ENCODE data around the gene FCGBP.
A peak's percentile ranks its signal among the peaks of the same experiment; 100 is the strongest.

The FCGBP gene

GRCh38 chr19:39946532-39946931, 12.1 kb upstream of the FCGBP start:
- DNase-seq (ENCODE audit: low spot score), result no peak

DNA sequence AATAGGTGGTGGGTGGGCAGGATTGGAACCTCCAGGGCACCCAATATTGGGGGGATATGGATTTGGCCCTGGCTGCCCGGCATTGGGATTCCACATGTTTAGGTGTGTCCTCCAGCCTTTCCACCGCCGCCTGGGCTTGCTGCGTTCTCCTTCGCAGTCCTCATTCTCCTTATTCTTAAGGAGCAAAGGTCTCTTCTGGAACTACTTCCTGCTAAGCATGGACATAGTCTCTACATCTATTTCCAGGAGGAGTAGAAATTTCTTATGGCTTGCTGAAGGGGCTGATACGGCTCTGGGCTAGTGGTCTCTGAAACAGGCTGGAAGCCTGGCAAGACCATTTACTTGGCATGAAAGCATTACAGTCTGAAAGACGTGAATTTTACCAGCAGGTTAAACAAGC, 9.2 kb upstream of the FCGBP start:
- no peak for DNase-seq (ENCODE audit: low spot score)

DNA sequence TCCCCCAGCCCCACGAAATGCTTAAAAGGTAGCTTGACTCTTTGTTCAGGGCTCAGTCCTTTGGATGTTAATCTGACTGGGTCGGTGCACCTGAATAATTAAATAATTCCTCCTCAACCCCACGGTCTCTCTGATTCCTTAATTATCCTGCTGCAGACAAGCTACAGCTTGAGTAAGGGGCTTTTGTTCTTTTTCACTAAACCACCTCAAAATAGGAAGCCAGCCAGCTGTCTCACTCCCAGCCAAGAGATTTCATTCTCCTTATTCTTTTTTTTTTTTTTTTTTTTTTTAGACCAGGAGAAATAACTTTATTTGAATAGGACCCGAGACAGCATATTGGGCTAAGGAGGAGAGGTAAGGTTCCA, 7.9 kb upstream of the FCGBP start:
- no peak for DNase-seq (ENCODE audit: low spot score)

DNA sequence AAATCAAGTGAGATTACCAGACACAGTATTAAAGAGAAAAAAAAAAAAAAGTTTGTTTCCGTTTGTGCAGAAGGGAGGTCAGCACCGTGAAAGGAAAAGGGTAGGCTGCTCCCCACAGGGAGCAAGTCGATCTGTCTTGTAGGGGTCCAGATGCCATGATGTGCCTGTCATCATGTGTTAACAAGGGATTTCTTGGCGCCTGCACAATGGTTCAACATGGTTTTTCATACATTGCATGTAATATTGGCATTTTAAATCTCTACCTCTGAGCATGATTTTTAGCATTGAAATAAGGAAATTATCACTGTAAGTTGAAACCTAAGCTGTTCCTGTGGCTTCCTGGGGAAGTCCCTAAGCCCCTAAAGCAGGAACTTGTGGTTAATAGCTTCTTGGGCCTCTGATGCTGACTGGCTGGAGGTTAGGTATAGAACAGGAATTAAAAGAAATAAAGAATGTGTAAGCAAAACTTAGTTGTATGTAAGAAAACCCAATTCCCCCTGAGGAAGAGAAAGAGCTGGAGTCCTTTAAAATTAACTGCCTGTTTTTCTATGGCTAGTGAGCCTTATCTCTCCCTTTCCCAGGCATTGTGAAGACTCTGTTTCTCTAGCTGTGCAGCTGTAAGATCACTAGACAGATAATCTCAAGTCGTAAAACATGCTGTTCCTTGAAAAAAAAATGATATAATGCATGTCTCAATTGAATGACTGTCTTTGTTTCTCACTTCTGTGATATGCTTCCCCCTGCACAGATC, 7.4 kb upstream of the FCGBP start:
- peak; percentile 77 for DNase-seq (ENCODE audit: low spot score)

DNA sequence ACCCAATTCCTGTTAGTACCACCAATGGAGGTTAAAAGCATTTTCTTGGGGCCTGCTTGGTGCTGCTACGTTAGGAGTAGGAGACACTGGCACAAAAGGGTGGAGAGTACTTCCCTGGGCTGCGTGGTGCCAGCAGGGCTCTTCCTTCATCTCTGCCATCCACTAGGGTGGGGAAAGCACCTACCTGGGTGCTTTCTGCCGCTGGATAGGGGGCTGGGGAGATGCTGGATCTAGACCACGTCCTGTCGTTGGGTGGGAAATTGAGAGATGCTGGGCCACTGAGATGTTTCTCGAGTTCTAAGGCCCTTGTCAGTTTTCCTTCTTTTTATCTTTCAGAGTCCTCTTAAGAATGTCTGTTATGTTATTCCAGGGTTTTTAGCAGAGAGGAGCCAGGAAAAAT, 6.7 kb upstream of the FCGBP start:
- DNase-seq (ENCODE audit: low spot score), result no peak

GRCh38 chr19:39940221-39940833, 5.9 kb upstream of the FCGBP start:
- DNase-seq (ENCODE audit: low spot score), result no peak

GRCh38 chr19:39939556-39939955, 5.1 kb upstream of the FCGBP start:
- no peak for DNase-seq (ENCODE audit: low spot score)

DNA sequence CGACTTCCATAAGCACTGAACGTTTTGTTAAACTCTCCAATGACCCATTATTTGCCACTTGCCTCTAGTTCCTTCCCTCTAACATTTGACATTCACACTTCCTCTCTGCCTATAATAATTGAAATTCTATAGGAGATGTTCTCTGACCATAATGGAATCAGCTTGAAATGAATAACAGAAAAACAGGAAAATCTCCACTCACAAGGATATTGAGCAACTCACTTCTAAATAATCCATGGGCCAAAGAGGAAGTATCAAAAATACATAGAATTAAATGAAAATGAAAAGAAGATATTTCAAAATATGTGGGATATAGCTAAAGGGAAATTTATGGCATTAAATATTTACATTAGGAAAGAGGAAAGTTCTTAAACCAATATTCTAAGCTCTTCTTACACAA, 3.4 kb upstream of the FCGBP start:
- no peak for DNase-seq (ENCODE audit: low spot score)

DNA sequence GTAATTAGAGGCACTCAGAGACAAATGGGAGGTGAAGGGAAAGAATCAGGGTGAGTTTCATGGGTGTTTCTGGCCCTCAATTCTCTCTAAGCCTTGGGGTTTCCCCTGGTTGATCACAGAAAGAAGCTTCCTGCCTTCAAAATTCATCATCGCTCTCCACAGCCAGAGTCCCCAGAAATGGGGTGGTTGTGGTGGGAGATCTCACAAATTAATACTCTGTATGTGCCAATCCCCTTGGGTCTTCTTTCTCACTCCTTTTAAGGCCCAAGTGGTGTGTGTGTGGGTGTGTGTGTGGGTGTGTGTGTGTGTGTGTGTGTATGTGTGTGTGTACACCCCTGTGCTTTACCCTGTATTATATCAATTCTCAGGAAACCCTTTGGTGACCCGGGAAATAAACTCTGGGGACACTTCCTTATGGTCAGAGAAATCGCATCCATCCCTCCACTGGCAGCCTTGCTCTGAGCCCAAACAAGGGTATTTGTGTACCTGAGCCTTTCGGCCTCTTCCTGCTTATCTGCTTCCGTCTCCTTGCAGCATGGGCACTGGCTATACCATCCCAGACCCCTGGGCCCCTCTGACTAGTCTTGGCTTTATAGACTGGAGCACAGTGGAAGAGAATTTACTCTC, 2.8 kb upstream of the FCGBP start:
- DNase-seq (ENCODE audit: low spot score), result peak; percentile 75

DNA sequence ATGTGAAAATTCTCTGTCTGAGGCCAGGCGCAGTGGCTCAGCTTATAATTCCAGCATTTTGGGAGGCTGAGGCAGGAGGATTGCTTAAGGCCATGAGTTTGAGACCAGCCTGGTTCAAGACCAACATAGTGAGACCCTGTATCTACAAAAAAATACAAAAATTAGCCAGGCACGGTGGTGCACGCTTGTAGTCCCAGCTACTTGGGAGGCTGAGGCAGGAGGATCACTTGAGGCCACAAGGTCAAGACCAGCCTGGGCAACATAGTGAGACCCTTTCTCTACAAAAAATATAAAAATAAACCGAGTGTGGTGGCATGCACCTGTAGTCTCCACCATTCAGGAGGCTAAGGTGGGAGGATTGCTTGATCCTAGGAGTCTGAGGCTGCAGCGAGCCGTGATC, 2.2 kb upstream of the FCGBP start:
- no peak for DNase-seq (ENCODE audit: low spot score)

- no peak for DNase-seq (ENCODE audit: low spot score)
Observed at GRCh38 chr19:39936020-39936419, 1.6 kb upstream of the FCGBP start.

DNA sequence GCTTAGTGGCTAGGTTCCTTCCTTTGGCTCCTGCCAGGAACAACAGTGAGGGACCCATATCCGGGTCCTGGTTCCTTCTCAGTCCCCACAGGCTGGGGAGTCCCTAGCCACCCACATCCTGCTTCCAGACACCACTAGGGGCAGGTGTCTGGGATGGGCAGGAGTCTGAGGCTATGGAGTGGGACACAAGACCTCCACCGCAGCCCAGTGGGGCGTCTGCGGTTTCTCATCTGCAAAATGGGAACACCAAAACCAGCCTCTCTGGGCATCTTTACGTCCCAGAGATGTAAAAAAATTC, 879 bp upstream of the FCGBP start:
- no peak for DNase-seq (ENCODE audit: low spot score)

GRCh38 chr19:39929750-39930149, 4.7 kb downstream of the FCGBP start:
- DNase-seq (ENCODE audit: low spot score), result no peak

DNA sequence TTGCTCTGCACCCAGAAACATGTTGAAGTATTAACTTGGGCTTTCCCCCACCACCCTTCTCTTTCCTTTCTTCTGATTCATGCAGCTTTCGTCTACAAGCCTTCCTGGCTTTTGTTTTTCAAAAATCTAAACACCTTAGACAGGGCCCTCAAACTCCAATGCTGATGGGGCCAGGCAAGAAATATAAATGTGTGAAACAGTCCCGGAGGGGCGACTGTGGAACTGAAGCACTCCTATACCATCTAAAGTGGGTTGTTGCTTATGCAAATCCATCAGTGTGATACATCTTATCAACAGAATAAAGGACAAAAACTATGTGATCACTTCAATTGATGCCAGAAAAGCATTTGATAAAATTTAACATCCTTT, 6.1 kb downstream of the FCGBP start:
- DNase-seq (ENCODE audit: low spot score), result no peak

DNA sequence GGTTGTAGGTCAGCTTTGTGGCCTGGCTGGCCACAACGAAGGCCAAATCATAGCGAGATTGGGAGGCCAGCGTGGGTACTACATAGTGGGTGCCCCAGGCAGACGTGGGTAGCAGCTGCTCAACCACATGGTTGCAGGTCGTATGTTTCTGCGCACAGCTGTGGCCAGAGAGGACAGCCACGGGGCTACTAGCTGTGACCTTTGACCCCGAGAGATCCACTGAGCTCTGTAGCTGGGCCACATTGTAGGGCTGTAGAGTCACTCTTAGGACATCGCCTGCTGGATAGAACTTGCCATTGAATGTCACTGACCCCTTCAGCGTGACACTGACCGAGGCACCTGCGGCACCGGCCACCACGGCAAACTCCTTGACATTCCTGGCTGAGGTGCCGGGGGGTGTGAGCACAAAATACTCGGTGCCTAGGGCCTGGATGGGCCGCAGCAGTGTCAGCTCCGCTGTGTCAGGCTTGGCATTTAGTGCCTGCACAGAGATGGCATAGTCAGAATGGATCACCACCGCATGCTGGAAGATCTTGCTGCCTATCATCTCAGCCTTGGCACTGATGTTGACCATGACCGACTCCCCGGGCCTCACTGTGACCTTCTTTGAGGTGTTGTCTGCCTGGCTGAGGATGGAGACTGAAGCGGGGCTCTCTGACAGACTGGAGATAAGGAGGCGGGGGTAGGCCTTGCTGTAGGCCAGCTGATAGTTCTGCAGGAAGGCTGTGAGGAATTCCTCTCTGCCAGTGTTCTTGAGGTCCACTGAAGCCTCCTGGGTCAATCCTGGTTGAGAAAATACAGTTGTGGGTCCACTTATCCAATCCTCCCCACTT, 6.7 kb downstream of the FCGBP start:
- DNase-seq (ENCODE audit: low spot score), result no peak

GRCh38 chr19:39927076-39927475, 7.4 kb downstream of the FCGBP start:
- DNase-seq (ENCODE audit: low spot score), result no peak

DNA sequence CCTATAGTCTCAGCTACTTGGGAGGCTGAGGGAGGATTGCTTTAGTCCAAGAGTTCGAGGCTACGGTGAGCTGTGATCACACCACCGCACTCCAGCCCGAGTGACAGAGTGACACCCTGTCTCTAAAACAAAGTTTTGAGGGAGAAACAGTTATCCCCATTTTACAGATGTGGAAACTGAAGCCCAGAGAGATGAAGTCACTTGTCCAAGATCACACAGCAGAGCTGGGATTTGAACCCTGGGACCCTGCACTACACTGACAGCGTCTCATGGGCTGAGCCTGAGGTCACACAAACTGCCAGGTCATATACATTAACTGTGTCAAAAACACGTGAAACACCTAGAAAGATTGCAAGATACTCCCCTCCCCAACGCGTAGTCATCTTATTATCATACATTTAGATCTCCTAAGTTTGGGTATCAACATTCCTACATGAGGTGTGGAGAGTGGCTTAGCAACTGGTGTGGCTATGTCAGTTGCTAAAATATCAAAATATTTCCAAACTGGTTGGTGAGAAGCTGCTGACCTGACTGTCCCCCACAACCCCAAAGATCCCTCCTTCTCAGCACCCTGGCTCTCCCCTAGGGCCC, 8.2 kb downstream of the FCGBP start:
- DNase-seq (ENCODE audit: low spot score), result no peak

DNA sequence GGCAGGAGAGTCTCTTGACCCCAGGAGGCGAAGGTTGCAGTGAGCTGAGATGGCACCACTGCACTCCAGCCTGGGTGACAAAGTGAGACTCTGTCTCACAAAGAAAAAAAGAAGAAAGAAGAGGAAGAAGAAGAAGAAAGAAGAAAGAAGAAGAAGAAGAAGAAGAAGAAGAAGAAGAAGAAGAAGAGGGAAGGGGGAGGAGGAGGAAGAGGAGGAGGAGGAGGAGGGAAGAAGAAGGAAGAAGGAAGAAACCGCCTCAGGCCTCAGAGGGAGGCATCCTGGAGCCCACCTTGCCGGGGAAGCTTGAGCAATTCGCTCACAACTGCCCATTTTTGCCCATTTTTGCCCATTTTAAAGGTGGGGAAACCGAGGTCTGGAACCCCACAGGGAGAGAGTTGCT, 9.5 kb downstream of the FCGBP start:
- DNase-seq (ENCODE audit: low spot score), result no peak

DNA sequence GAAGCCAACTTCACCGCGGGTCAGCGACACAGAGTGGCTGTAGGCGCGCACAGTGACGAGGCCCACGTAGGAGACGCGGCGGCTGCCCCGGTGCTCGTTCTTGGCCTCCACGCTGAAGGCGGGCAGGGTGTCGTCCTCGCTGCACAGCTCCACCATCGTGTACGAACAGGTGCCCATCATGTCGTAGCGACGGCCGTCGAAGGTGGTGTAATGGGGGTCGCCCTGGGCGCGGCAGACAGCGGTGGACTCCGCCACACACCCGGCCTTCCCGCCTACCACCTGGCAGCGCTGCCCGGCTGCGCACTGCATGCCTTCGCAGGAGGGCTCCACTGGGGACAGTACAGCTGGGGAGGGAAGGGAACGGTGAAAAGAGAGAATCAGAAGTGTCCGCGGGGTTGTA, 10.0 kb downstream of the FCGBP start:
- no peak for DNase-seq (ENCODE audit: low spot score)

DNA sequence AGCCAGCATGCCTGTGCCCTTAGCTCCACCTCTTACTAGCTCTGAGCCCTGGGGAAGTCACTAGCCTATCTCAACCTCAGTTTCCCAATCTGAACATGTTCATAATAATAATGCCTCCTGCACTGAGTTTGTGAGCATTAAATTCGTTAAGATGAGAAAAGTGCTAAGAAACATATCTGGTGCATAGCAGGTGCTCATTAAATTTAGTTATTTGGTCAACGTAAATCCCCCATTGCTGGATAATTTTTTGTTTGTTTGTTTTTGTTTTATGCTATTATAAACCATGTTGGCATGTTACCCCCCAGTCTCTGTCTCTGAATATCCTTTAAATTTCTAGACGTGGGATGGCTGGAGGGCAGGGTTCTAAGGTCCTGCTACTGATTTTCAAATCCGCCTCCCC, 10.6 kb downstream of the FCGBP start:
- DNase-seq (ENCODE audit: low spot score), result no peak

DNA sequence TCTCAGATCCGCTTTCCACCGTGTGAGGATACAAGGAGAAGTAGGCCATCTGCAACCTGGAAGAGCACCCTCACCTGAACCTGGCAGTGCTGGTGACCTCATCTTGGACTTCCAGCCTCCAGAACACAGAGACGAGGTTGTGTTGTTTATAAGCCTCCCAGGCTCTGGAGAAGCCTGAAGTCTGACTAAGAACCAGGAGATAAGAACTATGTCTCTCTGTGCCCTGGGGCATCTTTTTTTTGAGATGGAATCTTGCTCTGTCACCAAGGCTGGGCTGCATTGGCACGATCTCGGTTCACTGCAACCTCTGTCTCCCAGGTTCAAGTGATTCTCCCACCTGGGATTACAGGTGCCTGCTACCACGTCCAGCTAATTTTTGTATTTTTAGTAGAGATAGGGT, 14.5 kb downstream of the FCGBP start:
- no peak for DNase-seq (ENCODE audit: low spot score)

- DNase-seq (ENCODE audit: low spot score), result no peak
Observed at GRCh38 chr19:39918183-39918651, 16.2 kb downstream of the FCGBP start.

Data from CD4-positive, alpha-beta T cell treated with Interleukin-15 for 4 hours (primary cell).